ENCODE data around the gene GLOD4. TPM values are rescaled to one million over a fixed set of nuclear protein-coding genes. Genes with fewer than 3 reads are reported as not detected.
A peak's percentile ranks its signal among the peaks of the same experiment; 100 is the strongest.
"Not testable (repeated sequence)": the region's sequence is repeated elsewhere in the genome, so short reads cannot be mapped to it uniquely, and the experiment has no call there.

The GLOD4 gene
- total RNA-seq, 1 donor from 2014 or later: 60.2 TPM

- no peak for DNase-seq
These were observed 21.1 kb upstream of the GLOD4 start for GRCh38 chr17:802901-803881.

- DNase-seq: no peak
These were observed 20.4 kb upstream of the GLOD4 start for GRCh38 chr17:802481-802880.

- DNase-seq: no peak
These were observed 19.6 kb upstream of the GLOD4 start for GRCh38 chr17:801660-802059.

GRCh38 chr17:800446-801242 lies 18.6 kb upstream of the GLOD4 start:
- DNase-seq: no peak

GRCh38 chr17:799261-799660 lies 17.2 kb upstream of the GLOD4 start:
- no peak for DNase-seq

GRCh38 chr17:798246-798645 lies 16.2 kb upstream of the GLOD4 start:
- DNase-seq: no peak

- DNase-seq: no peak
These were observed 15.3 kb upstream of the GLOD4 start for GRCh38 chr17:797236-797840.

GRCh38 chr17:796609-797008 lies 14.5 kb upstream of the GLOD4 start:
- DNase-seq: no peak

GRCh38 chr17:795721-796120 lies 13.6 kb upstream of the GLOD4 start:
- DNase-seq: no peak

- DNase-seq: no peak
These were observed 13.2 kb upstream of the GLOD4 start for GRCh38 chr17:795276-795675.

GRCh38 chr17:794876-795275 lies 12.8 kb upstream of the GLOD4 start:
- peak; percentile 68 for DNase-seq

GRCh38 chr17:792277-792676 lies 10.2 kb upstream of the GLOD4 start:
- no peak for DNase-seq

- no peak for DNase-seq
These were observed 9.7 kb upstream of the GLOD4 start for GRCh38 chr17:791829-792228.

GRCh38 chr17:790874-791247 lies 8.8 kb upstream of the GLOD4 start:
- DNase-seq: not testable (repeated sequence)

GRCh38 chr17:789931-790873 lies 8.1 kb upstream of the GLOD4 start:
- not testable (repeated sequence) for DNase-seq

GRCh38 chr17:789160-789840 lies 7.2 kb upstream of the GLOD4 start:
- DNase-seq: no peak

- DNase-seq: no peak
These were observed 6.5 kb upstream of the GLOD4 start for GRCh38 chr17:788551-788950.

GRCh38 chr17:787641-788221 lies 5.7 kb upstream of the GLOD4 start:
- no peak for DNase-seq

- DNase-seq: not testable (repeated sequence)
These were observed 3.8 kb upstream of the GLOD4 start for GRCh38 chr17:785901-786300.

GRCh38 chr17:784143-784542 lies 2.1 kb upstream of the GLOD4 start:
- DNase-seq: no peak

- no peak for DNase-seq
These were observed 4.0 kb downstream of the GLOD4 start for GRCh38 chr17:778096-778495.
